Neural progenitor cell (in vitro differentiated cells): Measurements from ENCODE around the gene CSNK2A3.

Source experiments
- CTCF ChIP-seq: fragments of 200-600 bp; sonication (generic); IDR thresholded peaks from 2 replicates; pipeline ENCODE4 v1.5.1; 2017; ENCODE audit warnings: antibody characterized with exemption, mild to moderate bottlenecking
- EZH2 ChIP-seq: fragments of 200-600 bp; sonication (generic); IDR thresholded peaks from 2 replicates; pipeline ENCODE4 v1.6.1; 2017; ENCODE audit warnings: antibody characterized with exemption, mild to moderate bottlenecking, moderate library complexity
- EZH2phosphoT487 ChIP-seq: fragments of 200-600 bp; sonication (generic); IDR thresholded peaks from 2 replicates; pipeline ENCODE4 v1.6.1; 2017; ENCODE audit warnings: antibody characterized with exemption

GRCh38 chr11:11335043-11335442, 18.0 kb downstream of the CSNK2A3 start:
- TF ChIP-seq CTCF, result no peak
- no peak for TF ChIP-seq EZH2phosphoT487
- no peak for TF ChIP-seq EZH2
